ENCODE data around the gene SMAD3.

SMAD3 gene

GRCh38 chr15:67180514-67181191 lies 115.3 kb downstream of the SMAD3 start:
- H3K27me3 ChIP-seq (ENCODE audit: insufficient read depth, low read length): no peaks in the 10 kb centered on the region
- H3K9me3 ChIP-seq (ENCODE audit: low read length): no peaks in the 10 kb centered on the region
- no peak overlapping the region for H2AFZ ChIP-seq (ENCODE audit: low read depth, low read length)
- H3K4me3 ChIP-seq (ENCODE audit: low read length): no peak overlapping the region
- H3K4me1 ChIP-seq (ENCODE audit: insufficient read depth, low read length): no peaks in the 10 kb centered on the region
- peaks cover 43% of the 10 kb centered on the region for H3K36me3 ChIP-seq (ENCODE audit: insufficient read depth, low read length)

- no peak overlapping the region for H3K4me3 ChIP-seq (ENCODE audit: low read length)
- no peak overlapping the region for H2AFZ ChIP-seq (ENCODE audit: low read depth, low read length)
- H3K9me3 ChIP-seq (ENCODE audit: low read length): no peaks in the 10 kb centered on the region
- H3K27me3 ChIP-seq (ENCODE audit: insufficient read depth, low read length): no peaks in the 10 kb centered on the region
- peaks cover 43% of the 10 kb centered on the region for H3K36me3 ChIP-seq (ENCODE audit: insufficient read depth, low read length)
- no peaks in the 10 kb centered on the region for H3K4me1 ChIP-seq (ENCODE audit: insufficient read depth, low read length)
Observed at GRCh38 chr15:67181221-67181639, 115.8 kb downstream of the SMAD3 start.

- Histone ChIP-seq H3K4me3 (ENCODE audit: low read length) (no peak overlapping the region), H3K9me3 (ENCODE audit: low read length) (no peaks in the 10 kb centered on the region), H2AFZ (ENCODE audit: low read depth, low read length) (no peak overlapping the region), H3K4me1 (ENCODE audit: insufficient read depth, low read length) (no peaks in the 10 kb centered on the region), H3K27me3 (ENCODE audit: insufficient read depth, low read length) (no peaks in the 10 kb centered on the region), H3K36me3 (ENCODE audit: insufficient read depth, low read length) (peaks cover 61% of the 10 kb centered on the region)
Observed at GRCh38 chr15:67183443-67184169, 118.2 kb downstream of the SMAD3 start.

GRCh38 chr15:67184208-67184925 lies 119.0 kb downstream of the SMAD3 start:
- Histone ChIP-seq H3K4me1 (ENCODE audit: insufficient read depth, low read length) (no peaks in the 10 kb centered on the region), H3K9me3 (ENCODE audit: low read length) (no peaks in the 10 kb centered on the region), H3K36me3 (ENCODE audit: insufficient read depth, low read length) (peaks cover 68% of the 10 kb centered on the region), H2AFZ (ENCODE audit: low read depth, low read length) (no peak overlapping the region), H3K27me3 (ENCODE audit: insufficient read depth, low read length) (no peaks in the 10 kb centered on the region), H3K4me3 (ENCODE audit: low read length) (no peak overlapping the region)

- Histone ChIP-seq H3K36me3 (ENCODE audit: insufficient read depth, low read length) (peaks cover 71% of the 10 kb centered on the region), H3K27me3 (ENCODE audit: insufficient read depth, low read length) (no peaks in the 10 kb centered on the region), H3K4me1 (ENCODE audit: insufficient read depth, low read length) (no peaks in the 10 kb centered on the region), H2AFZ (ENCODE audit: low read depth, low read length) (no peak overlapping the region), H3K9me3 (ENCODE audit: low read length) (no peaks in the 10 kb centered on the region), H3K4me3 (ENCODE audit: low read length) (no peak overlapping the region)
Observed at GRCh38 chr15:67185051-67185450, 119.6 kb downstream of the SMAD3 start.

GRCh38 chr15:67185621-67186225 lies 120.3 kb downstream of the SMAD3 start:
- H3K9me3 ChIP-seq (ENCODE audit: low read length): no peaks in the 10 kb centered on the region
- H2AFZ ChIP-seq (ENCODE audit: low read depth, low read length): no peak overlapping the region
- H3K36me3 ChIP-seq (ENCODE audit: insufficient read depth, low read length): peaks cover 73% of the 10 kb centered on the region
- no peak overlapping the region for H3K4me3 ChIP-seq (ENCODE audit: low read length)
- no peaks in the 10 kb centered on the region for H3K27me3 ChIP-seq (ENCODE audit: insufficient read depth, low read length)
- no peaks in the 10 kb centered on the region for H3K4me1 ChIP-seq (ENCODE audit: insufficient read depth, low read length)

GRCh38 chr15:67186226-67186649 lies 120.8 kb downstream of the SMAD3 start:
- H3K4me3 ChIP-seq (ENCODE audit: low read length): no peak overlapping the region
- H3K36me3 ChIP-seq (ENCODE audit: insufficient read depth, low read length): peaks cover 73% of the 10 kb centered on the region
- no peak overlapping the region for H2AFZ ChIP-seq (ENCODE audit: low read depth, low read length)
- H3K9me3 ChIP-seq (ENCODE audit: low read length): no peaks in the 10 kb centered on the region
- H3K4me1 ChIP-seq (ENCODE audit: insufficient read depth, low read length): no peaks in the 10 kb centered on the region
- H3K27me3 ChIP-seq (ENCODE audit: insufficient read depth, low read length): no peaks in the 10 kb centered on the region

- H3K36me3 ChIP-seq (ENCODE audit: insufficient read depth, low read length): peaks cover 78% of the 10 kb centered on the region
- no peaks in the 10 kb centered on the region for H3K9me3 ChIP-seq (ENCODE audit: low read length)
- no peak overlapping the region for H2AFZ ChIP-seq (ENCODE audit: low read depth, low read length)
- no peaks in the 10 kb centered on the region for H3K4me1 ChIP-seq (ENCODE audit: insufficient read depth, low read length)
- H3K4me3 ChIP-seq (ENCODE audit: low read length): no peak overlapping the region
- no peaks in the 10 kb centered on the region for H3K27me3 ChIP-seq (ENCODE audit: insufficient read depth, low read length)
Observed at GRCh38 chr15:67186688-67187087, 121.3 kb downstream of the SMAD3 start.

GRCh38 chr15:67187351-67187854 lies 122.0 kb downstream of the SMAD3 start:
- no peaks in the 10 kb centered on the region for H3K4me1 ChIP-seq (ENCODE audit: insufficient read depth, low read length)
- no peaks in the 10 kb centered on the region for H3K27me3 ChIP-seq (ENCODE audit: insufficient read depth, low read length)
- no peak overlapping the region for H2AFZ ChIP-seq (ENCODE audit: low read depth, low read length)
- H3K36me3 ChIP-seq (ENCODE audit: insufficient read depth, low read length): peaks cover 78% of the 10 kb centered on the region
- no peak overlapping the region for H3K4me3 ChIP-seq (ENCODE audit: low read length)
- no peaks in the 10 kb centered on the region for H3K9me3 ChIP-seq (ENCODE audit: low read length)

GRCh38 chr15:67188551-67189218 lies 123.3 kb downstream of the SMAD3 start:
- Histone ChIP-seq H3K9me3 (ENCODE audit: low read length) (no peaks in the 10 kb centered on the region), H3K4me1 (ENCODE audit: insufficient read depth, low read length) (no peaks in the 10 kb centered on the region), H3K4me3 (ENCODE audit: low read length) (no peak overlapping the region), H2AFZ (ENCODE audit: low read depth, low read length) (no peak overlapping the region), H3K36me3 (ENCODE audit: insufficient read depth, low read length) (peaks cover 88% of the 10 kb centered on the region), H3K27me3 (ENCODE audit: insufficient read depth, low read length) (no peaks in the 10 kb centered on the region)

- Histone ChIP-seq H2AFZ (ENCODE audit: low read depth, low read length) (no peak overlapping the region), H3K4me1 (ENCODE audit: insufficient read depth, low read length) (no peaks in the 10 kb centered on the region), H3K27me3 (ENCODE audit: insufficient read depth, low read length) (no peaks in the 10 kb centered on the region), H3K4me3 (ENCODE audit: low read length) (no peak overlapping the region), H3K36me3 (ENCODE audit: insufficient read depth, low read length) (peaks cover 86% of the 10 kb centered on the region), H3K9me3 (ENCODE audit: low read length) (no peaks in the 10 kb centered on the region)
Observed at GRCh38 chr15:67189326-67190051, 124.1 kb downstream of the SMAD3 start.

GRCh38 chr15:67190326-67190725 lies 124.9 kb downstream of the SMAD3 start:
- no peak overlapping the region for H3K4me3 ChIP-seq (ENCODE audit: low read length)
- H3K36me3 ChIP-seq (ENCODE audit: insufficient read depth, low read length): peaks cover 80% of the 10 kb centered on the region
- H3K4me1 ChIP-seq (ENCODE audit: insufficient read depth, low read length): no peaks in the 10 kb centered on the region
- no peak overlapping the region for H2AFZ ChIP-seq (ENCODE audit: low read depth, low read length)
- no peaks in the 10 kb centered on the region for H3K9me3 ChIP-seq (ENCODE audit: low read length)
- no peaks in the 10 kb centered on the region for H3K27me3 ChIP-seq (ENCODE audit: insufficient read depth, low read length)

Measured in neuron (in vitro differentiated cells).